ENCODE measurements around the gene PDE7B. TPM values are rescaled to one million over a fixed set of nuclear protein-coding genes. Genes with fewer than 3 reads are reported as not detected.

Gene PDE7B
- total RNA-seq, 4 donors from 2014 or later = 1.4 to 11.6 (median 3.5) TPM

DNA sequence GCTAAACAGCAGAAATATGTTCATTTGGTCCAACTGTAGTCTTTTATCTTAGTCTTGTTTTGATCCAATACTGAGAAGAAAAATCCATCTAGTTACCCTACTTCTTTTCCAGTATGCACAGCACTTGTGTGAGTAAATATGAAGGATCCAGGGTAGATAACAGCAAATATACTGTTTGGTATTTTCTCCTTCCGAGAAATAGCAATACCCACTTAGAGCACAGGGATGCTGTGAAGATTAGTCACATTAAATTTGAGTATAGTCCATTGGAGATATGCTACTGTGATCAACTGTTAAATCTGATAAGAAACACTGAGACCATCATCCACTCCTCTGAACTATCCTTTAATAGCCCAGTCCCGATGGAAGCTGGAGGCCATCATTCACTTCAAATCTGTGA, 145.2 kb downstream of the PDE7B start:
- H3K36me3 ChIP-seq = no peaks in the 10 kb centered on the region
- H3K9me3 ChIP-seq = no peaks in the 10 kb centered on the region
- no peak overlapping the region for H3K4me3 ChIP-seq
- TF ChIP-seq POLR2A (IDR thresholded peaks at IDR 0.05) = no peak
- TF ChIP-seq, protein P1, sequence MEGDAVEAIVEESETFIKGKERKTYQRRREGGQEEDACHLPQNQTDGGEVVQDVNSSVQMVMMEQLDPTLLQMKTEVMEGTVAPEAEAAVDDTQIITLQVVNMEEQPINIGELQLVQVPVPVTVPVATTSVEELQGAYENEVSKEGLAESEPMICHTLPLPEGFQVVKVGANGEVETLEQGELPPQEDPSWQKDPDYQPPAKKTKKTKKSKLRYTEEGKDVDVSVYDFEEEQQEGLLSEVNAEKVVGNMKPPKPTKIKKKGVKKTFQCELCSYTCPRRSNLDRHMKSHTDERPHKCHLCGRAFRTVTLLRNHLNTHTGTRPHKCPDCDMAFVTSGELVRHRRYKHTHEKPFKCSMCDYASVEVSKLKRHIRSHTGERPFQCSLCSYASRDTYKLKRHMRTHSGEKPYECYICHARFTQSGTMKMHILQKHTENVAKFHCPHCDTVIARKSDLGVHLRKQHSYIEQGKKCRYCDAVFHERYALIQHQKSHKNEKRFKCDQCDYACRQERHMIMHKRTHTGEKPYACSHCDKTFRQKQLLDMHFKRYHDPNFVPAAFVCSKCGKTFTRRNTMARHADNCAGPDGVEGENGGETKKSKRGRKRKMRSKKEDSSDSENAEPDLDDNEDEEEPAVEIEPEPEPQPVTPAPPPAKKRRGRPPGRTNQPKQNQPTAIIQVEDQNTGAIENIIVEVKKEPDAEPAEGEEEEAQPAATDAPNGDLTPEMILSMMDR (IDR thresholded peaks at IDR 0.05) = no peak
- no peak overlapping the region for H3K27ac ChIP-seq
- no peaks in the 10 kb centered on the region for H3K4me1 ChIP-seq
- no peaks in the 10 kb centered on the region for H3K27me3 ChIP-seq
- no peak for DNase-seq

DNA sequence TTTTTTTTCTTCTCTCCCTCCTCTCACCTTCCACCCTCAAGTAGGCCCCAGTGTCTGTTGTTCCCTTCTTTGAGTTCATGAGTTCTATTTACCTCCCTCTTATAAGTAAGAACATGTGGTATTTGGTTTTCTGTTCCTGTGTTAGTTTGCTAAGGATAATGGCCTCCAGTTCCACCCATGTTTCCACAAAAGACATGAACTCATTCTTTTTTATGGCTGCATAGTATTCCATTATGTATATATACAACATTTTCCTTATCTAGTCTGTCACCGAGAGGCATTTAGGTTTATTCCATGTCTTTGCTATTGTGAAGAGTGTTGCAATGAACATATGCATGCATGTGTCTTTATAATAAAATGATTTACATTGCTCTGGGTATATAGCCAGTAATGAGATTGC, 147.9 kb downstream of the PDE7B start:
- Histone ChIP-seq H3K4me1 (no peaks in the 10 kb centered on the region), H3K27me3 (no peaks in the 10 kb centered on the region), H3K27ac (no peak overlapping the region), H3K36me3 (no peaks in the 10 kb centered on the region), H3K4me3 (no peak overlapping the region), H3K9me3 (no peaks in the 10 kb centered on the region)
- no peak for DNase-seq
- TF ChIP-seq, protein P1 (IDR thresholded peaks at IDR 0.05) = no peak
- TF ChIP-seq POLR2A (IDR thresholded peaks at IDR 0.05) = no peak

DNA sequence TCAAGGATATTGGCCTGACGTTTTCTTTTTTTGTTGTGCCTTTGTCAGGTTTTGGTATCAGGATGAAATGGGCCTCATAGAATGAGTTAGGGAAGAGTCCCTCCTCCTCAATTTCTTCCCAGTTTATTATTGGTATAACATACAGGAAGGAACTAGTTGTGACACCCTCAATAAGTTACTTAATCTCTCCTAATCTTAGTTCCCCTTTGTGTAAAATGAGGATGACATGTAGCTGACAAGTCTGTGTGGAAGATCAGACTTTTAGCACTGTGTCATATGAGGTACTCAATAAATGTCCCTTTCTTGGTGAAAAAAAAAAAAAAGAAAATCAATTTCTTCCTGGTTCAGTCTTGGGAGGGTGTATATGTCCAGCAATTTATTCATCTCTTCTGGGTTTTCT, 155.8 kb downstream of the PDE7B start:
- Histone ChIP-seq H3K27me3 (no peaks in the 10 kb centered on the region), H3K4me1 (no peaks in the 10 kb centered on the region), H3K36me3 (no peaks in the 10 kb centered on the region), H3K9me3 (peaks cover 0 to 3% (median 0%) of the 10 kb centered on the region in 4 donors), H3K27ac (no peak overlapping the region), H3K4me3 (no peak overlapping the region)
- TF ChIP-seq, protein P1 (IDR thresholded peaks at IDR 0.05) = no peak
- no peak for TF ChIP-seq POLR2A (IDR thresholded peaks at IDR 0.05)
- DNase-seq = no peak

DNA sequence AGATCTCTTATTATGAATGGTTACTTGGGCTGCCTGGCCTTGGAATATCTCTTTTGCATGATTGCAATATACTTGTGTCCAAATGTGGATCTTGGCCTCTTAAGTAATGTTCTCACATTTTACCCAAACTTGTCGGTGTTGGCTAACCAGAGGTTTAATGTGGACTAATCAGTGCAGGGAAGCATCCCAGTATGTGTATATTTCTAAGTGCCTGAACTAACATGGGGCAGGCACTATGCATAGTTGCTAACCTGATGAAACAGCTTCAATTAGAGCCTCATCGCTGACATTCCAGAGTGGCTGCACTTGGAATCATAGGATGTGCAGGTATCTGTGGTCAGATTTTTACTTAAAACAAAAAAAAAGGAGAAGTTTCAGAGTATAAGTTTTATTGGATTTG, 160.0 kb downstream of the PDE7B start:
- no peak for DNase-seq
- no peak overlapping the region for H3K27ac ChIP-seq
- H3K27me3 ChIP-seq = no peaks in the 10 kb centered on the region
- TF ChIP-seq POLR2A (IDR thresholded peaks at IDR 0.05) = no peak
- TF ChIP-seq, protein P1 (IDR thresholded peaks at IDR 0.05) = no peak
- H3K9me3 ChIP-seq = no peaks in the 10 kb centered on the region
- H3K36me3 ChIP-seq = no peaks in the 10 kb centered on the region
- H3K4me1 ChIP-seq = no peaks in the 10 kb centered on the region
- no peak overlapping the region for H3K4me3 ChIP-seq

DNA sequence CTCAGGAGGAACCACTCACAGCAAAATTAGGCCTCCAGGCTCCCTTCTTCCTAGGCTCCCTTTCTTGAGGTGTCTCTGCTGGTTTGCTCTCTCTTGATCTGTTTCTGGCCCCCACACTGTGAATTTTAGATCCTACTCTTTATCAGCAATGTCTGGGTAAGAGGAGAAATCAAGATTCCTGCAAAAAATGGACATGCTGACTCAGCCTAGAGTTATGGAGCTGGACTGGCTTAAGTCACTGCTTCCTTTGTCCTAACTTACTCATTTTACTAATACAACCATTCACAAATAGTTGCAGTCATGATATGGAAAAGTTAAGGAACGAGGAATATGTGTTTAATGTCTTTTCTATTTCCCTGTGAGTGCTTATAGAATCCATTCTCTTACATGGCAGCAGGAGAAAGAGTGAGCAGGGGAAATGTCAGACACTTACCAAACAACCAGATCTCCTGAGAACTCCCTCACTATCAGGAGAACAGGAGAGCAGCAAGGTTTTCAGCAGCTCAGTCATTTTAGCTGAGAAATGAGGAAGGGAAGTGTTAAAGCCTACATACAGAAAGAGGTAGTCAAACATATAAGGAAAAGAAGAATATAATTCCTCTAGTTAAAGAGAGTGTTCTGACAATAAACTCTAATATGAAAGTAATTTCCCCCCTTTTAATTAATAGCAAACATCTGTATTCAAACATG, 160.8 kb downstream of the PDE7B start:
- Histone ChIP-seq H3K27me3 (no peaks in the 10 kb centered on the region), H3K4me1 (no peaks in the 10 kb centered on the region), H3K27ac (no peak overlapping the region), H3K36me3 (no peaks in the 10 kb centered on the region), H3K9me3 (no peaks in the 10 kb centered on the region), H3K4me3 (no peak overlapping the region)
- DNase-seq = no peak
- TF ChIP-seq, protein P1 (IDR thresholded peaks at IDR 0.05) = no peak

DNA sequence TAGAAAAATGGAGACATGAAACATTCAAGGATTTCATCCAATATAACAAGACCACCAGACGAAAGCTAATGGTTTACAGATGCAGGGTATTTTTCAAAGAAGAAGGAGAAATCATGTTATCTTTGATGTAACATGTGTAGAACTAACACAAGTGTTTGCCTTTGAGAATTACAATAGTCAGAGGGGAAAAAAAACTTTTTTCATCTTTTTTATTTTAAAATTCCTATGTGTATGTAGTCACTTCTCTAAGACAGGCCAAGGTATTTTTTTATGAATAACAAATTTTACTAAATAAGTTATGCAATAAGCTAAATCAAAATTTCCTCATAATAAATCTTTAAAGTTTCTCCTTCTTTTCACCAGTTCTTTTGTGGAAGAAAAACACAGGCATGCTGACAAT, 161.4 kb downstream of the PDE7B start:
- H3K4me1 ChIP-seq = no peaks in the 10 kb centered on the region
- no peak for DNase-seq
- no peaks in the 10 kb centered on the region for H3K9me3 ChIP-seq
- H3K27me3 ChIP-seq = no peaks in the 10 kb centered on the region
- H3K4me3 ChIP-seq = no peak overlapping the region
- H3K36me3 ChIP-seq = no peaks in the 10 kb centered on the region
- TF ChIP-seq, protein P1 (IDR thresholded peaks at IDR 0.05) = no peak
- TF ChIP-seq POLR2A (IDR thresholded peaks at IDR 0.05) = no peak
- no peak overlapping the region for H3K27ac ChIP-seq

Measured in Peyer's patch (tissue), 4 donors.